WI38 (cell line): ENCODE results near the gene LAMC3.

Experiments
- H3K4me3 ChIP-seq: 2 replicates; pipeline ENCODE4 v1.5.1; 2011; ENCODE audit warnings: low read depth, mild to moderate bottlenecking, control low read depth, low read length
- TF ChIP-seq, protein P1 (sequence below): IDR thresholded peaks from 2 replicates; pipeline ENCODE4 v1.5.1; 2012; ENCODE audit warnings: low read depth, mild to moderate bottlenecking, control low read depth, low read length

The LAMC3 gene

DNA sequence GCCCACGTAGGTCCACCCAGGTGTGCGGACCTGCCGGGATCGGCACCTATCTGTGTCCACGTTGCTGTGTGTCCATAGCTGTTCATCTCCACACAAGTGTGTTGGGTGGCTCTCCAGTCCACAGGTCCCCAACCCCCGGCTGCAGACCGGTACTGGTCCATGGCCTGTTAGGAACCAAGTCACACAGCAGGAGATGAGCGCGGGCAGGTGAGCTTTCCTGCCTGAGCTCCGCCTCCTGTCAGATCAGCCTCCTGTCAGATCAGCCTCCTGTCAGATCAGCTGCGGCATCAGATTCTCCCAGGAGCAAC lies 18.9 kb downstream of the LAMC3 start:
- TF ChIP-seq, protein P1, sequence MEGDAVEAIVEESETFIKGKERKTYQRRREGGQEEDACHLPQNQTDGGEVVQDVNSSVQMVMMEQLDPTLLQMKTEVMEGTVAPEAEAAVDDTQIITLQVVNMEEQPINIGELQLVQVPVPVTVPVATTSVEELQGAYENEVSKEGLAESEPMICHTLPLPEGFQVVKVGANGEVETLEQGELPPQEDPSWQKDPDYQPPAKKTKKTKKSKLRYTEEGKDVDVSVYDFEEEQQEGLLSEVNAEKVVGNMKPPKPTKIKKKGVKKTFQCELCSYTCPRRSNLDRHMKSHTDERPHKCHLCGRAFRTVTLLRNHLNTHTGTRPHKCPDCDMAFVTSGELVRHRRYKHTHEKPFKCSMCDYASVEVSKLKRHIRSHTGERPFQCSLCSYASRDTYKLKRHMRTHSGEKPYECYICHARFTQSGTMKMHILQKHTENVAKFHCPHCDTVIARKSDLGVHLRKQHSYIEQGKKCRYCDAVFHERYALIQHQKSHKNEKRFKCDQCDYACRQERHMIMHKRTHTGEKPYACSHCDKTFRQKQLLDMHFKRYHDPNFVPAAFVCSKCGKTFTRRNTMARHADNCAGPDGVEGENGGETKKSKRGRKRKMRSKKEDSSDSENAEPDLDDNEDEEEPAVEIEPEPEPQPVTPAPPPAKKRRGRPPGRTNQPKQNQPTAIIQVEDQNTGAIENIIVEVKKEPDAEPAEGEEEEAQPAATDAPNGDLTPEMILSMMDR = no peak

DNA sequence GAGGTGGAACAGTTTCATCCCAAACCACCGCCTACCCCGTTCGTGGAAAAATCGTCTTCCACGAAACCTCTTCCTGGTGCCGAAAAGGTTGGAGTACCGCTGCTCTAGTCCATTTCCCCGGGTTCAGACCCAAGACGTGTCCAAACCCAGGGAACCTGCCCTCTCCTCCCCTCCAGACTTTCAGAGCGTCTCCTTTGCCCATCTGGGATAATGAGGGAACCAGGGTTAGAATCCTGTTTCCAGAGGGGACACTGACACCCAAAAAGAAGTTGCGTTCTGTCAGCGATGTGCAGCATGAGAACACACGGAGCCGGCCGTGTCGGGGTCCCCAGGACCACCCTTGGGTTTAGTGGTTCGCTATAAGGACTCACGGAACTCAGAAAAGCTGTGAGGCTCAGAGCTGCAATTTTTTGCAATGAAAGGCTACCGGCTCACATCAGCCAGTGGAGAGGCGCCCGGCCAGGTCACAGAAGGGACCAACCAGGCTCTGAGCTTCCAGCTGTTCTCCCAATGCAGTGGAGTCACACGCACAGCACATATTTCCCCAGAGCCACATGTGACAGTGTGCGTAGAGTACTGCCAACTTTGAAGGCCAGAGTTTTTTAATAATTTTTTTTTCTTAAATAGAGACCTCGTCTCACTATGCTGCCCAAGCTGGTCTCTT lies 19.4 kb downstream of the LAMC3 start:
- H3K4me3 ChIP-seq = no peak overlapping the region
- TF ChIP-seq, protein P1 = no peak

More for the DNA sequence above, 18.9 kb downstream of the LAMC3 start:
- no peak overlapping the region for H3K4me3 ChIP-seq

DNA sequence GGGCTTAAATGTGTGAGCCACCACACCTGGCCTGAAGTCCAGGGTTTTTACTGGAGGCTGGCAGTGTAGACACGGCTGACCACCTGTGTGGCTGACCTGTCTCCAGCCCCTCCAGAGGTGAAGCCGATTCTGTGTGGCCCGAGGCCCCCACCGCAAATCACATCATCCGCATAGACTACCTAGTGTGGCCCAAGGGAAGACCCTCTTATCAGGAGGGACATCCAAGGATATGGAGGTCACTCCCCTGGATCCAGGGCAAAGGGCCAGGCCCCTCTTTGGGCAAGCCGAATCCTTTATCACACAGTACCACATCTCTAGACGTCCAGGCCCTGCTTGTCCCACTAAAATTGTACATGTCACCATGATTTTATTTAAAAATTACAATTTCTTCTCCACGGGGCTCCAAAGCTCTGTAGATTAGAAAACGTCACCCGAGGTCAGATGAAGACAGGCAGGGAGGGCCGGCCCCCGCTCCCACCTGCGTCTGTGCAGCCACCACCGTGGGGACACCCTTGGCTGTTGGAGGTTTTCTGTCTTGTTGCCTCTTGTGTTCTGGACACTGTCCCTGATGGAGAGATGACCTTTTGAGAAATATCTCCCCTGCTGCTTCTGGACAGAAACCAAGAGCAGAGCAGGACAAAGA lies 20.1 kb downstream of the LAMC3 start:
- no peak overlapping the region for H3K4me3 ChIP-seq
- TF ChIP-seq, protein P1 = no peak

DNA sequence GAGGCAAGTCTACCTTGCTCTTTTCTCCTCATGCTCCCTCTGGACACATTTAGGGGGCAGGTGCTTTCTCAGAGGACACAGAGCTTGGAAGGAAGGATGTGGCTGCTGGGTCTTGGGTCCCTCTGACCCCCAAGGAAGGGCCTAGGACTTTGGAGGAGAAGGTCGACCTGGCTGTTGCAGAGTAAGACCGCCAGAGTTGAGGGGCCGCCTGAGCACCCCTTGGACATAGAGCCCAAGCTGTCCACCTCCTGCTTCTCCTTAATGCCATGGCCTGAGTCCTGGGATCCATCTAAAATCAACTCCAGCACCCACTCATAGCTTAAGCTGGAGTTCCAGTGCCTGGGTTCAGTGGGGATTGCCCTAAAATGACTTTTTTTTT lies 20.6 kb downstream of the LAMC3 start:
- TF ChIP-seq, protein P1 = no peak

DNA sequence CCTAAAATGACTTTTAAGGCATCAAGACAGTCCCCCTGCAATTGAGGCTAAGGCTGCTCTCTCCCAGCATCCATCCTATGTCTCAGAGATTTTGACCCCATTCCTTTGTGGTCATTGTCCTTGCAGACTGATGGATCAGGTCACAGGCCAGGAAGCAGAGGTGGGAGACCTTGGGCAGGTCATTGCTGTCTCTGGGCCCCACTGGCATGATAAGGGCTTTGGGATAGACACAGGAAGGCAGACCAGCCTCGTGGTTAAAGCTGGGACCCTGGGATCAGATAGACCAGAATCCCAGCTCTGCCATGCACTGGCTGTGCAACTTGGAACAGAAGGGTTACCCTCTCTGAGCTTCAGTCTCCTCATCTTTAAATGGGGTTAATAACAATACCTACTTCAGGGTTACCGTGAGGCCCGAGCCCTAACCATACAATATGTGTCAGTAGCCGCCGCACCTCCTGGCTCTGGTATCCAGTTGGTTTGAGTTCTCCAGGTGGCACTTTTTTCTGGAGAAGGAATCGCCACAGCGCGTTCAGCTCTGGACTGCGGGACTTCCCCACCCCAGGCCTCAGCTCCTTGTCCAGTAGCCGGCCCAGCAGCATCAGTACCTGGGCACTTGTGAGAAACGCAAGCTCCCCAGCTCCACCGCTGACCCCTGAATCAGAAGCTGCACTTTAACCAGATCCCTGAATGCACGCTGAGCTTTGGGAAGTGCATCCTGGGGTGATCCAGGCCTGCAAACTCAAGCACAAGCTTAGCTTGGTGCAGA lies 21.4 kb downstream of the LAMC3 start:
- H3K4me3 ChIP-seq = no peak overlapping the region
- TF ChIP-seq, protein P1 = no peak

More for the DNA sequence above, 20.6 kb downstream of the LAMC3 start:
- no peak overlapping the region for H3K4me3 ChIP-seq

DNA sequence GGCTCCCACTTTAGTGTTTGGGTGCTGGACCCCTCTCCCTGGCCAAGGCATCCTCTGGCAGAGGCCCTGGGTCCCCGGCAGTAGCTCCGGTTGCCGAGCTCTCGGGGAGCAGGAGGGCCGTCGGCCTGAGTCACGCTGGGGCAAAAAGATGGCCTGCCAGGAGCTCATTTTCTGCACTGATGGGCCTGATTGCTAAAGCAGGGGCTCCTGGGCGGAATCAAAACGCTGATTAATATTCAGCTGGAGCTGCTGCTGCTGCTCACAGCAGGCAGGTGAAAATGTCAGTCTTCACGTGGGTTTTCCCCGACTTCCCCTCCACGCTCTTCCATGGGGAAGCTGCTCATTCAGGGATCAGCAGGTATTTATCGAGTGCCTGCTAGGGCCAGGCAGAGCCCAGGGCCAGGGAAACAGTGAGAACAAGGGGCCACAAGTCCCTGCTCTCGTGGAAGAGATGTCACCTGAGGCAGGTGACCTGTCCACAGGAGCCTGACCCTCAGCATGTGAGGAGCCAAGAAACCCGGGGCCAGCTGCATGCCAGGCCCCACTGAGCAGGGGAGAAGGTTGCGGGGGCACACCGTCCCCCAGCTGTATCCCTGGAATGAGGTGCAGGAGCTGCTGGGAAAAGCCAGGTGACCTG lies 22.1 kb downstream of the LAMC3 start:
- TF ChIP-seq, protein P1 = no peak

More for the DNA sequence above, 22.1 kb downstream of the LAMC3 start:
- H3K4me3 ChIP-seq = no peak overlapping the region
